HG03039 (cell line): ENCODE data around the gene TNFAIP2.

Experiments used
- ATAC-seq: cut with Tn5 transposase; IDR thresholded peaks from one replicate; pipeline ENCODE4 v1.9.1; 2021; ENCODE audit warnings: mild to moderate bottlenecking, moderate library complexity; ENCODE audit not compliant: unreplicated experiment

The TNFAIP2 gene

DNA sequence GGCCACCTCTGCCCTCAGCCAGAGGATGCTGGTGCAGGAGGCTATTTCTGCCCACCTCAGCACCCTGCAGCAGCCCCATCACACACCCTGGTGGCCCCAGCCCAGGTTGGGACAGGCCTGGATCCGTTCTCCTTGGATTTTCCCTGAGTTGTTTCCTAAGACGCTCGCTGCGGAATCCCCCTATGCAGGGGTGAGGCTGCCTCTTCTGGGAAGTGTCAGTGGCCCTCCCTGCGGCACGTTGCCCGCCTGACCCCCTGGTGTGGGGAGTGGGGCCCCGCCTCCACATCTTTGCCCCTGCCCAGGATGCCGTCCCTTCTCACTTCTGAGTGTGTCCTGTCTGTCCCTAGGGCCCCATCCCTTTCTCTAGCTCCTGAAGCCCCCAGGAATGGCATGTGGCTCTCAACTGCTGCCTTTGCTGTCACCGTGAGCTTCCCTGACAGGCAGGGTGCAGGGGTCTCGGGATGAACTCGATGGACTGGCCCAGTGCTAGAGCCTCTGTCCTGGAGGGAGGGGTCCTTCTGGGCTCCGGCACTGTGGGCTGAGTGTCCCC is 29.3 kb upstream of the TNFAIP2 start:
- ATAC-seq: no peak

DNA sequence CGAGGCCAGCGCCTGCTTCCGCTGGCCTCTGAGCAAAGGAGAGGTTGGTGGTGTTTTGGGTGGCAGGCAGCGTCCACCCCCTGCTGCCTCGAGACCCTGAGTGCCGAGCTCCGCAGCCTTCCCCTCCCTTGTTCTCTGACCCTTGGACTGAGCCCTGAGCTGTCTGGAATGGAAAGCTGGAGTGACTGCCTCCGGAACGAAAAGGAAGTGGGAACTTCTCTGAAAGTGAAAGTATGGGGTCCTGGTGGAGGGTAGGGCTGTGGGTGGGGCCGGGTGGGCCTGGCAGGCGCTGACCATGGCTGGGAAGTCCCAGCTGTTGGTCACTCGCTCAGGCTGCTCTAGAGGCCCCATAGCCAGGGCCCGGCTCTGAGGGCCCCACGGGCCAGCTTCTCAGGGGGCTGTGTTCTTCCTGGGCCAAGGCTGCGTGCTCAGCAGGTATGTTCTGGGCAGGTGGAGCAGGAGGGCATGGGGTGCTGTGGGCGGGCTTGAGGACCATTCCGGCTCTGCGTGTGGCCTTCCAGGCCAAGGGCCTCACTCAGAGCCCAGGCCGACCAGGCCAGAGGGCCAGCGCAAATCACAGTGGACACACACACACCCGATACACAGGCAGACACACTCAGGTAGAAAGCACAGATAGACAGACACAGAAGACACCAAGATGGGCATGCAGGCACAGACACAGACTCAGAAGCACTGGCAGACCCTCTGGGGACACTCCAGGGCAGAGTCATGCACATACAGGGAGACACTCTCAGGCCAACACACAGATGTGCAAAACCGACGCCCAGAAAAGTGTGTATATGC is 28.7 kb upstream of the TNFAIP2 start, which contains the start of gene EXOC3L4:
TSS of gene EXOC3L4 (plus strand) at position 320 of the 804 bp plus-strand sequence. CDS start 5,495 bp downstream, outside the sequence.
- ATAC-seq: no peak

GRCh38 chr14:103095210-103095778 is 28.0 kb upstream of the TNFAIP2 start:
- no peak for ATAC-seq

GRCh38 chr14:103096387-103096786 is 26.9 kb upstream of the TNFAIP2 start:
- no peak for ATAC-seq

GRCh38 chr14:103097244-103097993 is 25.8 kb upstream of the TNFAIP2 start:
- no peak for ATAC-seq

GRCh38 chr14:103097994-103098957 is 25.0 kb upstream of the TNFAIP2 start:
- no peak for ATAC-seq

DNA sequence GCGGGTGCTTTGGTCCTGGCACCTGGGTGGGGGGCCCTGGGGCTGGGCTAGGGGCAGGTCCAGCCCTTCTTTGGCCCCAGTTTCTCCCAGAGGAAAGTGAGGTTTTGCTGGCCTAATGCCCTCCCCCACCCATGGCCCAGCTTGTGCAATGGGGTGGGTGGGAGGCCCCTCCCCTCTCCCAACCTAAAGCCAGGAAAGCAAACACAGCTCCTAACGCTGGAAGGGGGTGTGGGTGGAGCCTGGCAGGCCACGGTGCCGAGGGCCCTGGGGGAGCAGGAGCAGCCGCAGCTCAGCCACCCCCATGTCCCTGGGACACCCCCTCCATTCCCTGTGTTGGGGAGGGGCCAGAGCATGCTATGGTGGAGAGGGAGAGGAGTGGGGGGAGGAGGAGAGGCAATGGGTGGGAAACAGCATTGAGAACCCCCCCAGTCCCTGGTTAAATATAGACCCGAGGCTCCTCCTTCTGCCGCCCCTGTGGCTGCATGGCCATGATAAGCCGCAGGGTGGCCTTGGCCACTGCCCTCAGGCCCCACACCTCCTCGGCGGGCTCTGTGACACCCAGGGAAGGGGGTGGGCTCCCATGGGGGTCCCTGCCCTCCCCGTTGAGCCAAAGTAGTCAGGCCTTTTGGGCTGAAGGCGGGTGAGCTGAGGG is 24.1 kb upstream of the TNFAIP2 start:
- no peak for ATAC-seq

GRCh38 chr14:103099733-103100280 is 23.5 kb upstream of the TNFAIP2 start:
- ATAC-seq: no peak

GRCh38 chr14:103100281-103101121 is 22.8 kb upstream of the TNFAIP2 start:
- ATAC-seq: no peak

DNA sequence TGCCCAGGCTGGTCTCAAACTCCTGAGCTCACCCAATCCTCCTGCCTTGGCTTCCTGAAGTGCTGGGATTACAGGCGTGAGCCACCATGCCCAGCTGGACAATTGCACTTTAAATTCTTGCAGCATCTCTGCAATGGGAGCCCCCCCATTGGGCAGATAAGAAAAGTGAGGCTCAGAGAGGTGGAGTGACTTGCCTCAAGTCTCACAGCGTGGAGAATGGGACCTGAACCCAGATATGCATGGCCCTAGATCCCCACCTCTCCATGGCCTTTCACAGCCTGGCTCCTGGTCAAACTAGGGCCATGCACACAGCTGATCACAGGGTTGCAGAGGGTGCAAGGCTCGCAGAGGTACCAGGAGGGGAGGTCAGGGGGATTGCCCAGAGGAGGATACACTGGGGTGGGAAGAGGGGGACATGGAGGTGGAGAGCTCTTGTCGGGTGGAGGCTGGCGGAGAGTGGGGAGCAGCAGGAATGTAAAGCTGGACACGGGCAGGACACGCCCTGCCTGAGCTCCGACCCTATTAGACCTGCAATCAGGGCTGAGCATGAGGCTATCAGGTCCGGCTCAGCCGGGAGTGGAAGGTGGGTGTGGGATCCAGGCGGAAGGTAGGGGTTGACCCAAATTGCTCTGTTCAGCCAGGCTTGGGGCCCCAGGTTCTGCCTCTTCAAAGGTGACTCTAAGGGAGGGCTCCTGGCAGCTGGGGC is 21.9 kb upstream of the TNFAIP2 start:
- ATAC-seq: no peak

GRCh38 chr14:103101963-103102688 is 21.1 kb upstream of the TNFAIP2 start:
- ATAC-seq: no peak

GRCh38 chr14:103102689-103103260 is 20.5 kb upstream of the TNFAIP2 start:
- ATAC-seq: no peak

- ATAC-seq: no peak
Observed at GRCh38 chr14:103103461-103104388, 19.5 kb upstream of the TNFAIP2 start.

- no peak for ATAC-seq
Observed at GRCh38 chr14:103104389-103104653, 18.9 kb upstream of the TNFAIP2 start.

DNA sequence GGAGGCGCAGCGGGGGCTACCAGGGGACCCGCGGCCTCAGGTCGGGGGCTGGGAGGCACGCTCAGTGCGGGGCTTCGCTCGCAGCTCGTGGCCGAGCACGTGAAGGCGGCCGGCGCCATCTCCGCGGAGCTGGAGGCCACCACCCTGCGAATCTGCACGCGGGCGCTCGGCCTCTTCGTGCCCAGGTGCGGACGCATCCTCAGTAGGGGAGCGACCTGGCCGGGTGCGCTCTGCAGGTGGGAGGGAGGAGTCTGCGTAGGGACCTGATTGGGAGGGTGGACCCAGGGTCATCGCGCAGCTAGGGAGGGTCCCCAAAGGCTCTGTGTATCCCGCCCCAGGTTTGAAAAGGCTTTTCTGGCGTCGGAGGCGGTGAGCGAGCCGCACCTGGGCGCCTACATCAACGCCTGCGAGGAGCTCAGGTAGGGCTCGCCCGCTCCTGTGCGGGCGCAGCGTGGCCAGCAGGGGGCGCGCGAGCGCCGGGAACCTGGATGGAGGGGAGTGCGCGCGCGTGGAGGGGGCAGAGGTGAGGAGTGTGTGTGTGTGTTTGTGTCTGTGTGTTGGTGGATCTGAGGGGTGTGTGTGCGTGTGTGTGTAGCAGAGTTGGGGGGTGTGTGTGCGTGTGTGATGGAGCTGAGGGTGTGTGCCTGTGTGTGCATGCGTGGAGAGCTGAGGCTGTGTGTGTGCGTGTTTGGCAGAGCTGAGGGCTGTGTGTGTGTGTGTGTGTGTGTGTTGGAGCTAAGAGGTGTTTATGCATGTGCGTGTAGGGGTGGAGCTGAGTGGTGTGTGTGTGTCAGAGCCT is 18.4 kb upstream of the TNFAIP2 start:
- ATAC-seq: no peak
